SK-N-SH (cell line): Measurements from ENCODE around the gene AIRE. TPM values are rescaled to one million over a fixed set of nuclear protein-coding genes. Genes with fewer than 3 reads are reported as not detected.

Experiments
- CTCF ChIA-PET: fragments of 300-600, 350-600 bp; formaldehyde crosslinking; extraction: SDS; loops from one replicate; lab custom pipeline; 2021; lab: Yijun Ruan, JAX
- POLR2A ChIA-PET: fragments of 350-600 bp; sonication (Branson Sonifier 250); formaldehyde crosslinking; extraction: SDS; loops from one replicate; lab custom pipeline; 2020; ENCODE audit warnings: antibody characterized with exemption, inconsistent platforms; lab: Yijun Ruan, JAX
- DNase-seq: peaks from one replicate; pipeline ENCODE4 v3.0.0; 2012
- H2AFZ ChIP-seq: fragments of 200-600 bp; sonication (generic); 2 replicates; pipeline ENCODE4 v1.8.1; 2016; ENCODE audit warnings: antibody characterized with exemption, mild to moderate bottlenecking, low read depth
- H3F3A ChIP-seq: fragments of 200-600 bp; sonication (generic); replicated peaks from 2 replicates; pipeline ENCODE3; 2016; ENCODE audit warnings: antibody characterized with exemption, mild to moderate bottlenecking; ENCODE audit not compliant: insufficient read depth
- H3K27ac ChIP-seq, 2 experiments: fragments of 200-500 bp in 1 of 2; fragments of 200-600 bp in 1 of 2; sonication (Bioruptor generic) in 1 of 2; sonication (generic), shearing (Covaris generic) in 1 of 2; 2 replicates each; pipeline versions ENCODE4 v1.5.1 to v1.6.1; 2014 to 2016; ENCODE audit warnings: low read depth in 2 of 2, inconsistent platforms in 1 of 2, low read length in 1 of 2, mild to moderate bottlenecking in 1 of 2, mixed read lengths in 1 of 2
- H3K27me3 ChIP-seq: fragments of 200-600 bp; sonication (generic), shearing (Covaris generic); 2 replicates; pipeline ENCODE4 v1.6.1; 2016; ENCODE audit warnings: mixed run types; ENCODE audit not compliant: insufficient read depth
- H3K36me3 ChIP-seq, 2 experiments: fragments of 200-500 bp in 1 of 2; fragments of 200-600 bp in 1 of 2; sonication (Bioruptor generic) in 1 of 2; sonication (generic) in 1 of 2; replicated peaks in 1 of 2; 2 replicates each; pipeline versions ENCODE3 to v1.5.1; 2014 to 2016; ENCODE audit warnings: low read length in 1 of 2, mild to moderate bottlenecking in 1 of 2; ENCODE audit not compliant: insufficient read depth in 2 of 2, control insufficient read depth in 1 of 2
- H3K4me1 ChIP-seq, 2 experiments: fragments of 200-500 bp in 1 of 2; fragments of 200-600 bp in 1 of 2; sonication (Bioruptor generic) in 1 of 2; sonication (generic), shearing (Covaris generic) in 1 of 2; 2 replicates each; pipeline versions ENCODE4 v1.5.1 to v1.6.1; 2014 to 2016; ENCODE audit warnings: low read depth in 1 of 2, low read length in 1 of 2, mixed run types in 1 of 2; ENCODE audit not compliant: insufficient read depth in 2 of 2, control insufficient read depth in 1 of 2
- H3K4me2 ChIP-seq: fragments of 200-600 bp; sonication (generic), shearing (Covaris generic); 2 replicates; pipeline ENCODE4 v1.6.1; 2017; ENCODE audit warnings: mixed run types
- H3K4me3 ChIP-seq, 2 experiments: fragments of 200-500 bp in 1 of 2; fragments of 200-600 bp in 1 of 2; sonication (Bioruptor generic) in 1 of 2; sonication (generic), shearing (Covaris generic) in 1 of 2; 2 replicates each; pipeline versions ENCODE4 v1.5.1 to v1.8.1; 2014 to 2016; ENCODE audit warnings: low read depth in 2 of 2, inconsistent platforms in 1 of 2, low read length in 1 of 2, mild to moderate bottlenecking in 1 of 2, mixed read lengths in 1 of 2, moderate library complexity in 1 of 2
- H3K79me2 ChIP-seq: fragments of 200-600 bp; sonication (generic); 2 replicates; pipeline ENCODE4 v1.8.1; 2017; ENCODE audit warnings: mild to moderate bottlenecking; ENCODE audit not compliant: insufficient read depth
- H3K9ac ChIP-seq: fragments of 200-600 bp; sonication (generic); 2 replicates; pipeline ENCODE4 v1.6.1; 2017; ENCODE audit warnings: mixed run types
- H3K9me2 ChIP-seq: fragments of 200-600 bp; sonication (generic); 2 replicates; pipeline ENCODE4 v1.6.1; 2017; ENCODE audit warnings: mixed run types
- H3K9me3 ChIP-seq: fragments of 200-600 bp; sonication (generic); 2 replicates; pipeline ENCODE4 v1.6.1; 2017; ENCODE audit warnings: mixed run types, mild to moderate bottlenecking, moderate library complexity
- H4K20me1 ChIP-seq: fragments of 200-600 bp; sonication (generic); 2 replicates; pipeline ENCODE4 v1.6.1; 2017; ENCODE audit warnings: mild to moderate bottlenecking, mixed run types; ENCODE audit not compliant: insufficient read depth
- CHD2 ChIP-seq: fragments of 150-350 bp; IDR thresholded peaks from 2 replicates; pipeline ENCODE4 v1.6.1; 2018; ENCODE audit warnings: low read length; ENCODE audit not compliant: partially characterized antibody
- CTCF ChIP-seq: fragments of 200-600 bp; sonication (generic); IDR thresholded peaks from 2 replicates; pipeline ENCODE4 v1.6.1; 2017; ENCODE audit warnings: antibody characterized with exemption, mild to moderate bottlenecking, moderate library complexity
- ELF1 ChIP-seq: IDR thresholded peaks from 2 replicates; pipeline ENCODE4 v1.4.0; 2012
- EP300 ChIP-seq, 2 experiments: IDR thresholded peaks; 2 replicates each; pipeline versions ENCODE4 v1.4.0 to v1.6.1; 2012; ENCODE audit warnings: borderline replicate concordance in 1 of 2, low read depth in 1 of 2, low read length in 1 of 2
- EZH2phosphoT487 ChIP-seq: fragments of 200-600 bp; sonication (generic); IDR thresholded peaks from 2 replicates; pipeline ENCODE4 v1.6.1; 2017; ENCODE audit warnings: low read depth, mixed run types, mild to moderate bottlenecking, antibody characterized with exemption, moderate library complexity, borderline replicate concordance
- GABPA ChIP-seq: IDR thresholded peaks from 2 replicates; pipeline ENCODE4 v1.4.0; 2012; ENCODE audit warnings: low read depth, mild to moderate bottlenecking
- GATA2 ChIP-seq: sonication (generic); formaldehyde crosslinking; IDR thresholded peaks from 2 replicates; pipeline ENCODE4 v1.5.0; 2020; ENCODE audit warnings: mild to moderate bottlenecking, missing genetic modification reagents
- MAX ChIP-seq: IDR thresholded peaks from 2 replicates; pipeline ENCODE4 v1.4.0; 2012; ENCODE audit warnings: low read depth
- MXI1 ChIP-seq: IDR thresholded peaks from 2 replicates; pipeline ENCODE4 v1.6.1; 2012; ENCODE audit warnings: mild to moderate bottlenecking, low read depth, low read length, improper control_type of control experiment
- POLR2AphosphoS5 ChIP-seq: IDR thresholded peaks from 2 replicates; pipeline ENCODE4 v1.6.1; 2012; ENCODE audit warnings: low read depth, low read length
- REST ChIP-seq: IDR thresholded peaks from 2 replicates; pipeline ENCODE4 v1.6.1; 2012; ENCODE audit warnings: mild to moderate bottlenecking, low read depth, low read length, moderate library complexity
- SIN3A ChIP-seq: IDR thresholded peaks from 2 replicates; pipeline ENCODE4 v1.6.1; 2012; ENCODE audit warnings: low read depth, mild to moderate bottlenecking, low read length, moderate library complexity, borderline replicate concordance
- SMC3 ChIP-seq: IDR thresholded peaks from 2 replicates; pipeline ENCODE4 v1.6.1; 2012; ENCODE audit warnings: low read depth, low read length, improper control_type of control experiment
- USF2 ChIP-seq: fragments of 150-350 bp; IDR thresholded peaks from 2 replicates; pipeline ENCODE4 v1.6.1; 2017; ENCODE audit warnings: antibody characterized with exemption, low read length, low read depth, borderline replicate concordance
- YY1 ChIP-seq: IDR thresholded peaks from 2 replicates; pipeline ENCODE4 v1.4.0; 2012; ENCODE audit warnings: low read depth, mild to moderate bottlenecking
- ZBTB33 ChIP-seq: IDR thresholded peaks from 2 replicates; pipeline ENCODE4 v1.4.0; 2012; ENCODE audit warnings: low read depth, borderline replicate concordance
- WGBS: methylation state at CpG from one replicate; pipeline ENCODE4 v1.1.6; 2017; ENCODE audit warnings: low lambda C conversion rate; 5-methylcytosine and 5-hydroxymethylcytosine counted together
- polyA plus RNA-seq, 3 experiments: library from polyadenylated mRNA; depleted of rRNA; stranded (reverse); fragments of >200 nt; gene quantifications; 2 replicates each; pipeline ENCODE4 v1.2.3, GENCODE V29; 2012
- TF ChIP-seq, protein P1 (sequence below): IDR thresholded peaks from 2 replicates; pipeline ENCODE4; 2012

The AIRE gene
- polyA plus RNA-seq, 1 of the 3 experiments (the other 2 are of a cell fraction): not detected

DNA sequence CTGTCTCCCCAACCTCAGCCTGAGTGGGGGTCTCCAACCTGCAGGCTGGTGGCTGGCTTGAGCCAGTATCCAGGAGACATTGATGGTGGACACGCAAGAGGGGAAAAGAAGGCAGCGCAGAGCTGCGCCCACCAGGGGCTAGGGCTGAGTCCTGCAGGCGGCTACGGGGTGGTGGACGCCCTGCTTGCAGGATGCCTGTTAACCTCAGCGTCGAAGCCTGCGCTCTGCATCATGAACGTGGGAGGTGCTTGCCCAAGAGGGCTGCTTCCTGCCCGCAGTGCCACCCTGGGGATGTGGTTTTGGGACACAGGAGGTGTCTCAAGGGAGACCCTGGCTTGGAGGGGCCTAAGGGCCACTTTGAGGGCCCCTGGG is 41.9 kb downstream of the AIRE start:
- DNase-seq: no peak
- Histone ChIP-seq H3K27me3 (no peaks in the 10 kb centered on the region), H3K79me2 (no peaks in the 10 kb centered on the region), H3K9me3 (no peaks in the 10 kb centered on the region), H3K36me3 (peaks cover 0 to 30% of the 10 kb centered on the region in 2 experiments), H4K20me1 (no peaks in the 10 kb centered on the region), H3K27ac (no peak overlapping the region), H3K4me3 (no peak overlapping the region), H3K4me1 (peaks cover 0 to 11% of the 10 kb centered on the region in 2 experiments; a peak in 1 of 4 replicates), H3K9ac (no peak overlapping the region), H3K9me2 (no peaks in the 10 kb centered on the region), H3K4me2 (no peak overlapping the region), H3F3A (no peaks in the 10 kb centered on the region), H2AFZ (no peak overlapping the region)
- ChIA-PET POLR2A (no interaction called here), CTCF (interaction anchor here (1.0 to 1.1 kb wide), 2 partner anchors 30 to 157 kb away, joined by 3 to 4 read pairs; no protein-coding TSS in a partner anchor)
- WGBS: no CpG with 5 or more reads among the region's 11 CpGs
- TF ChIP-seq CHD2 (no peak), GABPA (no peak), ELF1 (no peak), CTCF (no peak), YY1 (no peak), EP300 (IDR thresholded peaks at IDR 0.05; ENCODE audit: borderline replicate concordance in 1 of 2, low read depth in 1 of 2, low read length in 1 of 2) (no peak), MXI1 (no peak), SMC3 (no peak), GATA2 (CRISPR knock-in tag) (no peak), ZBTB33 (no peak), EZH2phosphoT487 (no peak)

DNA sequence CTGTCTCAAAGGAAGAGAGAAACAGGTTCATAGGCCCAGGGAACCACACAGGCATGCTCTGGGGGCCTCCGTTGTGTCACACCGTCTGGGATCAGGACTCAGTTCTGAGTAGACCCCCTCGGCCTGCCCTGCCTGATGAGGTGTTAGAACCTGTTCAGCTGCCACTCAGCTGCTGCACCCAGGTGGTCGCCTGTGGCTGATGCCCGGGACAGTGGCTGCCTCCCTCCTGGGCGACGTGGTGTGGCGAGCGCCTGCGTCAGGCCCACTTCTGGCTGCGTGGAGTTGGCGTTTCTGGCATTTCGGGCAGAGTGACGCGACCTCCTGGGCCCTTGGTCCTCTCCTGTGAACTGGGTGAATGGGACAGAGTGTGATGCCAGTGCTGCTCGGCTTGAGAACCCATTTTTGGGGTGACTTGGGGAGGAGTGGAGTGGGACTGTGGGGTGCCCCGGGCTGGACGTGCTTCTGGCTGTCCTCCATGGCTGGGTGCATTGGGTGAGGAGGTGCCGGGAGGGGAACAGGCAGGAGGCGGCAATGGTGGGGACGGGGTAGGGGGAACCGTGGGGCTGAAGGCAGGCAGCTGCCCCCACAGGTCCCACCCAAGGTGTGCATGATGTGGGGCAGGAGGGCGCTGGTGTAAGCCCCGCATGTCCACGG is 42.7 kb downstream of the AIRE start:
- H3K9me2 ChIP-seq: no peaks in the 10 kb centered on the region
- DNase-seq: no peak
- H3F3A ChIP-seq: no peaks in the 10 kb centered on the region
- no peaks in the 10 kb centered on the region for H4K20me1 ChIP-seq
- H3K4me1 ChIP-seq: peaks cover 0 to 11% of the 10 kb centered on the region in 2 experiments; a peak in 1 of 4 replicates
- POLR2A ChIA-PET: interaction anchor here (1.3 kb wide), 1 partner anchor 10 kb away, joined by 4 read pairs; no protein-coding TSS in a partner anchor
- peaks cover 0 to 25% of the 10 kb centered on the region in 2 experiments for H3K36me3 ChIP-seq
- no peaks in the 10 kb centered on the region for H3K9me3 ChIP-seq
- no peaks in the 10 kb centered on the region for H3K27me3 ChIP-seq
- H3K4me2 ChIP-seq: no peak overlapping the region
- no peak overlapping the region for H2AFZ ChIP-seq
- no peak overlapping the region for H3K4me3 ChIP-seq
- no peak overlapping the region for H3K9ac ChIP-seq
- WGBS: 94% methylated on average over 18 of the region's 25 CpGs
- CTCF ChIA-PET: interaction anchor here (1.0 to 2.4 kb wide), 4 partner anchors 10 to 156 kb away, joined by 3 to 6 read pairs (median 5); no protein-coding TSS in a partner anchor
- H3K27ac ChIP-seq: no peak overlapping the region
- H3K79me2 ChIP-seq: no peaks in the 10 kb centered on the region
- TF ChIP-seq, protein P1, sequence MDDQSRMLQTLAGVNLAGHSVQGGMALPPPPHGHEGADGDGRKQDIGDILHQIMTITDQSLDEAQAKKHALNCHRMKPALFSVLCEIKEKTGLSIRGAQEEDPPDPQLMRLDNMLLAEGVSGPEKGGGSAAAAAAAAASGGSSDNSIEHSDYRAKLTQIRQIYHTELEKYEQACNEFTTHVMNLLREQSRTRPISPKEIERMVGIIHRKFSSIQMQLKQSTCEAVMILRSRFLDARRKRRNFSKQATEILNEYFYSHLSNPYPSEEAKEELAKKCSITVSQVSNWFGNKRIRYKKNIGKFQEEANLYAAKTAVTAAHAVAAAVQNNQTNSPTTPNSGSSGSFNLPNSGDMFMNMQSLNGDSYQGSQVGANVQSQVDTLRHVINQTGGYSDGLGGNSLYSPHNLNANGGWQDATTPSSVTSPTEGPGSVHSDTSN: no peak
- TF ChIP-seq POLR2AphosphoS5: no peak
- no peak for TF ChIP-seq ELF1
- no peak for TF ChIP-seq REST
- no peak for TF ChIP-seq USF2
- TF ChIP-seq SIN3A: no peak
- TF ChIP-seq MAX: no peak
